ENCODE data around the gene C10orf95. TPM values are rescaled to one million over a fixed set of nuclear protein-coding genes. Genes with fewer than 3 reads are reported as not detected.

Gene C10orf95
- total RNA-seq, 1 donor from 2014 or later = 3.1 TPM

- peaks cover 24% of the 10 kb centered on the region for H3K27me3 ChIP-seq
- no peak for TF ChIP-seq CTCF (IDR thresholded peaks at IDR 0.05)
- intact Hi-C loops (cut with DNase I) = no loop called here
- H3K9me3 ChIP-seq = no peaks in the 10 kb centered on the region
- peaks cover 14% of the 10 kb centered on the region for H3K36me3 ChIP-seq
- H3K27ac ChIP-seq = no peak overlapping the region
- ATAC-seq (no peak), DNase-seq (no peak)
- no peak overlapping the region for H3K4me3 ChIP-seq
- peaks cover 9% of the 10 kb centered on the region for H3K4me1 ChIP-seq
These were observed 46.2 kb downstream of the C10orf95 start for GRCh38 chr10:102405108-102405571.

- H3K4me1 ChIP-seq = peaks cover 12% of the 10 kb centered on the region
- H3K36me3 ChIP-seq = peaks cover 14% of the 10 kb centered on the region
- H3K27me3 ChIP-seq = peaks cover 19% of the 10 kb centered on the region
- H3K27ac ChIP-seq = no peak overlapping the region
- no peak for DNase-seq
- TF ChIP-seq CTCF (IDR thresholded peaks at IDR 0.05) = no peak
- no peak for ATAC-seq
- H3K9me3 ChIP-seq = no peaks in the 10 kb centered on the region
- no peak overlapping the region for H3K4me3 ChIP-seq
- intact Hi-C loops (cut with DNase I) = no loop called here
These were observed 46.8 kb downstream of the C10orf95 start for GRCh38 chr10:102404361-102405107.

GRCh38 chr10:102403115-102403514 lies 48.2 kb downstream of the C10orf95 start:
- H3K27ac ChIP-seq = no peak overlapping the region
- intact Hi-C loops (cut with DNase I) = no loop called here
- DNase-seq (no peak), ATAC-seq (no peak)
- TF ChIP-seq CTCF (IDR thresholded peaks at IDR 0.05) = no peak
- no peaks in the 10 kb centered on the region for H3K9me3 ChIP-seq
- peaks cover 8% of the 10 kb centered on the region for H3K27me3 ChIP-seq
- peaks cover 19% of the 10 kb centered on the region for H3K36me3 ChIP-seq
- H3K4me1 ChIP-seq = peaks cover 13% of the 10 kb centered on the region
- H3K4me3 ChIP-seq = no peak overlapping the region

GRCh38 chr10:102402512-102402896 lies 48.8 kb downstream of the C10orf95 start:
- TF ChIP-seq CTCF (IDR thresholded peaks at IDR 0.05) = no peak
- Histone ChIP-seq H3K4me1 (peaks cover 13% of the 10 kb centered on the region), H3K27ac (no peak overlapping the region)

GRCh38 chr10:102401735-102402511 lies 49.4 kb downstream of the C10orf95 start:
- ATAC-seq = no peak
- TF ChIP-seq CTCF (IDR thresholded peaks at IDR 0.05) = no peak
- intact Hi-C loops (cut with DNase I) = no loop called here

More at GRCh38 chr10:102402512-102402896, 48.8 kb downstream of the C10orf95 start:
- Histone ChIP-seq H3K36me3 (peaks cover 25% of the 10 kb centered on the region), H3K4me3 (no peak overlapping the region), H3K27me3 (peaks cover 2% of the 10 kb centered on the region), H3K9me3 (no peaks in the 10 kb centered on the region)
- intact Hi-C loops (cut with DNase I) = no loop called here
- ATAC-seq = no peak
- no peak for DNase-seq

More at GRCh38 chr10:102401735-102402511, 49.4 kb downstream of the C10orf95 start:
- H3K27ac ChIP-seq = no peak overlapping the region
- H3K9me3 ChIP-seq = no peaks in the 10 kb centered on the region
- H3K4me1 ChIP-seq = peaks cover 14% of the 10 kb centered on the region
- no peak overlapping the region for H3K4me3 ChIP-seq
- H3K27me3 ChIP-seq = no peaks in the 10 kb centered on the region
- peak; percentile 65 for DNase-seq
- H3K36me3 ChIP-seq = peaks cover 28% of the 10 kb centered on the region
